GM18909 (cell line): ENCODE results near the gene ATP2B2.
A peak's percentile ranks its signal among the peaks of the same experiment; 100 is the strongest.
"Not testable (repeated sequence)": the region's sequence is repeated elsewhere in the genome, so short reads cannot be mapped to it uniquely, and the experiment has no call there.

Source experiments
- ATAC-seq: cut with Tn5 transposase; IDR thresholded peaks from one replicate; pipeline ENCODE4 v1.9.1; 2021; ENCODE audit warnings: mild to moderate bottlenecking; ENCODE audit not compliant: unreplicated experiment, poor library complexity

The ATP2B2 gene

DNA sequence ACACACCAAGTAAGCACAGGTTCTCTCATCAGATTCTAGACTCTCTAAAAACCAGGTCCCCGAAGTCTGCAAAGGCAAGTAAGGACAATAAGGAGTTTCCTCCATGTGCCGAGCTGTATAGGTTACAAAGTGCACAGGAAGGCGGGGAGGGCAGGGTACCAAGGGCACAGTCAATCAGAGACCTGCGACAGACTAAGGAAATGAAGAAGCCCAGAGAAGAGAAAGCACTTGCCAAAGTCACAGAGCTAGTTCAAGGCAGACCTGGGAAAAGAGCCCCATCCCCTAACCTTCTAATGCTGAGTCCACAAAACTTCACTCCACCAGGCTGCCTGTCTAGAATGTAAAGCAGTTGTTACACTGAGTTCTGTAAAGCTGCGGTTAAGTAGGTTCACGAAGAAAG lies 186.1 kb downstream of the ATP2B2 start:
- no peak for ATAC-seq

DNA sequence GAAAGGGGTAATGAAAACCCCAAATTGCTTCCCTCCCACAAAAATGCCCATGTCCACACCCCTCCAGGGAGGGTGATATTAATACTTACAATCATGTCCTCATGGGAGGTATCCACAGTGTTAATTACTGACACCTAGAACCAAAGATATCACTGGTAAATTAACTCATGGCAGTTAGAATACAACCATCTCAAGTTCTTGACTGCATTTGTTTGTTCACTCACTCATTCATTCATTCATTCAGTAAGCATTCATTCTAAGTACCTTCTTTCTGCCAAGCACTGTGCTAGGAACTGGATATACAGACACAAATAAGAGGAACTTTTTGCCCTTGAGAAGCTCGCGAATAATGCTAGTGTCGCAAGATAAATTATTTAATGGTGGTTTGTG lies 187.4 kb downstream of the ATP2B2 start:
- no peak for ATAC-seq

DNA sequence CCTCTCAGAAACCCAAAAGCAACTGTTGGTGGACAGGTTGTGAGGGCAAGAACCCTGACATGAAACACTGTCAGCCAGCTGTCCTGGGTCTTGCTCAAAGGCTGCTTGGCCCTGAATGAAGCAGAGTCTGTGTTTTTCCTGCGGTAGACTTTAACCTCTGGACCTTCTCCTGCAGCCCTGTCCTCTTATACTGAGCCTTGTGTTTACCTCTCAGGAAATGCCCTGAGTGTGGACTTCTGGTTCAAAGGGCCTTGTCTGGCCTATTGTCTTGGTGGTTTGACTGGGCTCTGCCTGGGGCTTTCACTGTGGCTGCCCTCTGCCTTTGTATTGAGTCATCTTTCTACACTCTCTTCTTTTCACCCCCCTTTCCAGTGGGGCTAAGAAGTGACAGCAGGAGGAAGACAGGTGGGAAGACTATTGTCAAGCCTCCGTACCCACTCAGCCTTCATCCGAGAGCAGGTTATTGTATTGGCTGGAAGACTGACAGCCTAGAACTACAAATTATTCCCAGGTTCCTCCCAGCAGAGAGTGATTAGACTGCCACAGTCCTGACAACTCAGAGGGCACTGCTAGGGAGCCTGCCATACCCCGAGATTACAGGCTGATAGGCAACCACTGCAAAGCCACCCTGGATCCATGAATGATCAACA lies 187.9 kb downstream of the ATP2B2 start:
- no peak for ATAC-seq

DNA sequence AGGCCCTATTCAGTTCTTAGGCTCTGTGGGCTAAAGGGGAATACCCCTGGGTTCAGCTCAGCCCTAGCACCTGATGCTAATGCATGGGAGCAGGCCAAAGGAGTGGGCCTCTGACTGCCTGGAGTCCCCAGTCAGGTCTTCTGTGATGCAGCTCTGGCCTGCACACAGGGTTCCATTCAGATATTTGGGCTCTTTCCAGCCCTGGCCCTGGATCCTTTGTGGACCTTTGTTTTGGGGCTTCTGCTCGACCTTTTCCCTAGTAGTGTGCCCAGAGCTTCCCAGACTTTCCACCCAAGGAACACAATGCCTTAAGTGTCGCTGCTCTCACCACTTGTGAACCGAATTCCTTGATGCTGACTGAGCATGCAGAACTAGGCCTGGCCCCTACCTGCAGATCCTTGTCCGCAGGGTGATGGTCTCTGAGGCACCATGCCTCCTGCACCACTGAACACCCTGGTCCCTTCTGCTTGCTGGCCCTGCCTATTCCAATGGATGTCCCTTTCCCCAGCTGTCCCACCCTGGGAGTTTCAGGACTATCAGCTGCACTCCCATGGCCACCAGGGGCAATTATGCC lies 189.5 kb downstream of the ATP2B2 start:
- ATAC-seq = no peak

DNA sequence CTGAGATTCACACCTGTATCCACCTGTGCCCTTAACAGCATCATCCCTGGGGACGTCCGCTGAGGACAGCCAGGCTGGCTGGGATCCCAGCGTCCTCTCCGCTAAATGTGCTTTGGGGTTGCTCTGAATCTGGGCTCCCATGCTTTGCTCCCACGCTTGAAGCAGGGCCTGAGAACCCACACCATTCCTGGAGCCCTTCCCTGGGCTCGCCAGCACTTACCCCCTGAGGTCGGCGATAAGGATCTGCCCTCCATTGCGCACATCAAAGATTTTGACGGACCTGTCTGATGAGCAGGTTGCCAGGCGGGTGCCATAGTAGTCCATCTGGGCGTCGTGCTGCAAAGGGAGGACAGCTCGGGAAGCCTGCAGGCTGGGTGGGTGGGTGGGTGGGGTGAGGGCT lies 190.3 kb downstream of the ATP2B2 start:
- no peak for ATAC-seq

DNA sequence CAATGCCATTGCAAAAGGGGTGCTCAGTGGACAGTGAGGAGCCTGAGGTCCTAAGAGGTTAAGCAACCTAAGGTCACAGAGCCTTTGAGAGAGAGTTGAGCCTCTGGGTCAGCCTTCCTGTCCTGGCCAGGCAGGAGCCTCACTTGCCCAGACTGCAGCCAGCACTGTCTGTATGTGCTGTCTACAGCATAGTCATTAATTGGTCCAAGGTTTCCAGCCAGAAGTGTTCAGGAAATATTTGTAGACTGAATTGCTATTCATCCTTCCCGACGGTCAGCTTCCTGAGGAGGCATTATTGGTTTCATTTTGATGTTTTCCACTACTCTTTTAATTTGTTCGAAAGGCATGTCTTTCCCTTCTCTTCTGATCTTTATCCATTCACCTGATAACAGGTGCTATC lies 192.5 kb downstream of the ATP2B2 start:
- ATAC-seq = no peak

DNA sequence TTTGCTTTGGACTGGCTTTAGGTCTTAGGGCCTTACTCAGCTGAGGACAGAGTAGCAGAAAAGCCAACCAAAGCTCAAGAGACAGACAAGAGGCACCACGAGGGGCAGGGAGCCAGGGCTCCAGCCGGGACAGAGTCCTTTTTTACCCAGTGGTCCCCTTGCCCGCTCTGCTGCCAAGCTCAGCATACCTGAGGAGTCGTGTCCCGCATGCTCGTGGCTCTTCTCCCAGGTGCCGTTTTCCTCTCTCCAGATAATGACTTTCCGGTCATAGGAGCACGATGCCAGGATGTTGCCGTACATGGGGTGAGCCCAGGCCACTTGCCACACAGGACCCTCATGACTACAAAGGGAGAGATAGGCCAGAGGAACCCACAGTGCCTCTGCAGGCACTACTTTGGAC lies 193.0 kb downstream of the ATP2B2 start:
- no peak for ATAC-seq

DNA sequence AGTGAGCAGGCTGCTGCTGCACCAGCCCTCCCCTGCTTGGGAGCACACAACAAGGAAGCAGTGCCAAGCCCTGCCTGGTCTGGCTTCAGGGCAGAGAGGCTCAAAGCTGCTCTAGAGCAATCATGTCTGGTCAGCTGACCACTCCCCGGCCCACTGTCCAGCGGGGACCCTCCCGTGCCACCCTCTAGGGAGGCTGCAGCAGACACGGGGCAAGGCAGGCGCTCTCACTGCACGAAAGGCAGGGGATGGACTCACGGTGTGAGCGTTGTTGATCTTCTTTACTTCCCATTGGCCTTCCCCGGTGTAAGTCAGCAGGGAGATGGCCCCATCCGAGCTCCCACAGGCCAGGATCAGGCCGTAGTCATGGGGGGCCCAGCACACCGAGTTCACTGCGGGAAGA lies 193.7 kb downstream of the ATP2B2 start:
- ATAC-seq = no peak

DNA sequence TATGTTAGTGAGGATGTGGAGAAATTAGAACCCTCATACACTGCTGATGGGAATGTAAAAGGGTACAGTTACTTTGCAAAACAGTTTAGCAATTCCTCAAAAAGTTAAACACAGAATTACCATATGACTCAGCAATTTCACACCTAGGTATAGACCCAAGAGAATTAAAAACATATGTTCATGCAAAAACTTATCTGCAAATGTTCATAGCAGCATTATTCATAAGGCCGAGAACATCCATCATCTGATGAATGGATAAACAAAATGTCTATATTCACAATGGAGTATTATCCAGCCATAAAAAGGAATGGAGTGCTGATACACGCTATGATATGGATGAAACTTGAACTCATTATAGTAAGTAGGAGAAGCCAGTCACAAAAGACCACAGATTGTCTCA lies 194.8 kb downstream of the ATP2B2 start:
- ATAC-seq = no peak

DNA sequence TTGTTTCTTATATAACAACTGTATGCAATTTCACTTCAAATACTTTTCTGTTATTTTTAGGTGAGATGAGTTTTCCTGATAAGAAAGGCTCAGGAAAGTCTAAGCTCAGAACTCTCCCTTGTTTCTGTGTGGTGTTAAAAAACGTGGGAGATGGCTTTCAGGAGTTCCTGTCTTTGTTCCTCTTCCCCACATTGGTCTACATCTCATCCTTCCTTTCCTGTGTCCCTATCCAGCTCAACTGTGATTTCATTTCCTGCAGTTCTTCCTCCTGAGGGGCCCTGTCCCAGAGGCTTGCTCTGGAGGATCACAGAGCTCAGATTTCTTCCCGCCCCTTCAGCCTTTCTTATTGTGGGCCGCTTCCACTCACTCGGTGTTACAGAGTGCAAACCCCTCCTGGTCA lies 195.7 kb downstream of the ATP2B2 start:
- ATAC-seq = no peak

DNA sequence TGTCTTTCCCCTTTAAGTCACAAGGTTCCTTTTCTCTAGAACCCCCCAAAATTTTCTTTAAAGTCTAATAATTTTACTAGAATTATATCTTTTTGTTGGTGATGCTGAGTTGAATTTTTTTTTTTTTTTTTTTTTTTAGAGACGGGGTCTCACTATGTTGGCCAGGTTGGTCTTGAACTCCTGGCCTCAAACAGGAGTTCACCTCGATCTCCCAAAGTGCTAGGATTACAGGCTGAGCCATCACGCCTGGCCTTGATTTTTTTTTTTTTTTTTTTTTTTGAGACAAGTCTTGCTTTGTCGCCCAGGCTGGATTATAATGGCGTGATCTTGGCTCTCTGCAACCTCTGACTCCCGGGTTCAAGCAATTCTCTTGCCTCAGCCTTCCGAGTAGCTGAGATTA lies 196.7 kb downstream of the ATP2B2 start:
- no peak for ATAC-seq

DNA sequence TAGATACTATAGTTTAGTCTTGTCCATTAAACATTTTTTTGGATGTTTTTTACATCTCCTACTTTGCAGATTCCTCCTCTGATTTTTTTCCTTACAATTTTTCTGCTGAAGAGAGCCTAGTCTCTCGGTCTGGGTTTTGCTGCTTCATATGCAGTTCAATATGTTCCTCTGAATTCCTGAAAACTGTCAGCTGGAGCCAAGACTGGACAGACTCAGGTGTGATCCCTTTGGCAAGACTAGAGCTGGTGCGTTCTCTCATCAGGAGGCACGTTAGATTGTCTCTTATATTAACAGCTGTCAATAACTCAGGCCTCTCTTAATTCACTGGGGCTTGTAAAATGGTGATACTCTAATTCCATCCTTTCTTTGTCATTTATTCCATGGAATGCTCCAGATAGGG lies 199.2 kb downstream of the ATP2B2 start:
- ATAC-seq = no peak

DNA sequence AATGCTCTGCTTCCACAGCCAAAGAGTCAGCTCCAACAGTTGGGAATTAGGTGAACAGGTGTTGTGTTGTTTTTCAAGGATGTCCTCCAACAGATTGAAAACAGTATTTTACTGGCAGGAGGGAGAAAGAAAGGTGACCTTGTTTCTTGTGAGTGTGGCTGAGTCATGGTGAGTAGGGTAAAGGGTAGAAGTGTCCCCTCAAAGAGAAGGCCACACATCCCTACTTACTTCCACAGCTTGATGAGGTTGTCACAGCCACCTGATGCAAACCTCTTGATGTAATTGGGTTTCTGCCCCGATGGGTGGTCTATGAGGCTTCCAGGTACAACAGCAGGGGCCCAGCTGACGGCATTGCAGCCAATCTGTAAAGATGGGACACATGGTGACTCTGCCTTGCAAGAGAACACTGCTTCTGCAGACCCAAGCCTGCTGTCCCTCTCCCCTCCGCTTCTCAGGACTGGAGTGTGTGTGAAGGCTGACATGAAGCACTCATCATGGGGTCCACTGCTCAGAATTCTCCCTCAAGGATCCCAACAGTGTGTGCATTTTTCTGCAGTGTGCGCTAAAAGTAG lies 200.0 kb downstream of the ATP2B2 start:
- ATAC-seq = no peak

DNA sequence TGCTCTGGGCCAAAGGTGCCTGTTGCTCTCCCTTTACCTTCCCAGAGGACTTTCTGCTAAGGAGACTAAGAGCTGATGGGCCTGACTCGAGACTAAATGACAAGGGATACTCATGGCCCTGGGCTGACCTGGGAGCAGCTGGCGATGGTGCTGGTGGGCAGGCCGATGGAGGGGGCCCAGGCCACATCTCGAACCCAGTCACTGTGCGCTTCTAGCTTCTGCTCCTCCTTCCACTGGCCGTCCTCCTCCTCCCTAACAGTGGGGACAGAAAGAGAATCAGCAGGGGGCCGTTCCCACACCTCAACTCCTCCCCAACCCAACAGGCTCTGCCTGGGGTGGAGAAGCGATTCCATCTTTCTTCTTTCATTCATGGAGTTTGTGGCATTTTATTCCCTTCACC lies 200.5 kb downstream of the ATP2B2 start:
- no peak for ATAC-seq

DNA sequence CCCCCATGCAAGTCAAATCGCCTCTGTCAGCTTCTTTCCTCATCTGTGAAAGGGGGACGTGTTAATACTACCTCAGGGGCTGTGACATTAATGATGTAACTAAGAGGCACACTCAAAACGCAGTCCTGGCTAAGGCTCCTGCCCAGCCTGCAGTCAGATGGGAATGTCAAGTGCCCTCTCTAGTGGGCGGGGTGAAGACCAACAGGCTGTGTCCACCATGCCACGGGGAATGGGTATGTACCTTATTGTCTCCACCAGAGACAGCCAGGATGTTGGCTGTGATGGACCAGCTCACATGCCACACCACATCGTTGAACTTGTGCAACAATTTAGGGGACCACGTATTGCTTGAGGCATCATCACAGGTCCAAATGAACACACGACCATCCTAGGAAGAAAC lies 201.6 kb downstream of the ATP2B2 start:
- no peak for ATAC-seq

DNA sequence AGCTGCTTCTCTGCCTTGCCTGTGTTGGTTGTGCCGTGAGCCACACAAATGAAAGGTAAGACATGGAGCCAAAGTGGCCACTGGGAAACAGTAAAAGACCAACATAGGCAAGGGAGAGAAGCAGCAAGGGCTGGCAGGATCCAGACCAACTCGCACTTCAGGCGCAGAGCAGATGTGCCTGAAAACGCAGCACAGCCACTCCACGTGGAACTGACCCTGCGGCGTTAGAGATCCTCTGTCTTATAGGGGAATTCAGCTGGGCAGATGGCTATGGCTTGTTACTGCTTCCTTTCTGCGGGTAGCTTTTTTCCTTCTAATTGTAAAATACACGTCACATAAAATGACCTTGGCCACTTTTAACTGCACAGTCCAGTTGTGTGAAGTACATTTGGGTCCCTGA lies 202.3 kb downstream of the ATP2B2 start:
- no peak for ATAC-seq

DNA sequence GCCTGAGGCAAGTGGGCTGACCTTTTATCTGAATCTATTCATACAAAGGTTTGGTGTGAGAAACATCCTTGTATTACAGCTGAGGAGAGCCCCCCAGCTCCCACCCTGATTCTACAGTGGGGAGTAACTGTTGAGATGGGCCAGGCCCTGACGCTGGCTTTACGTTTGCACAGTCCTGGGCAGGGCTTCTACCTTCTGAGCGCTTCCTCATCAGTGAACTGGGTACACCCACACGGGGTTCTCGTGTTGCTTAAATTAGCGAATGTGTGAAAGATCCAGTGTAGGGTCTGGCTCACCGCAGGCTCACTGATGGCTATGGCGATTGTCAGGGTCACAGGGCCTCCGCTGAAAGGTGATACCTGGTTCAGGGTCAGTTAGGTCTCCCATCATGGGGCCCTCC lies 205.3 kb downstream of the ATP2B2 start:
- ATAC-seq = peak; percentile 18

DNA sequence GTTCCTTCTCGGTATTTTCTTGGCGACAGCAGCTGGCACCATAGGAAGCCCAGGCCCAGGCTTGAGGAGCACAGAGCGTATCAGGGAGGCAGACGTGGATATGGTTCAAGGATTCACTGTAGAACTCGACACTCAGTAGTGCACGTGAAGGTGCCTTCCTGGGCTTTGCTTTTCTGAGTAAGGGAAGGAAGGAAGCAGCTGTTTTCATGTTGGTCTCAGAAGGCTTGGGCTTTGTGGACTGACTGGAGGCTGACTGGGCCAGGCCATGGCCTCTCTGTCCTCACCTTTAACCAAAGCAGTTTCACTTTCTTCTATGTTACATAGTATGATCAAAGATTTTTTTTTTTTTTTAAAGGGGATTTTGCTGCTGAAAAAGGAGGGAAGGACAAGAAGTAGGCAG lies 205.7 kb downstream of the ATP2B2 start:
- ATAC-seq = peak; percentile 72

DNA sequence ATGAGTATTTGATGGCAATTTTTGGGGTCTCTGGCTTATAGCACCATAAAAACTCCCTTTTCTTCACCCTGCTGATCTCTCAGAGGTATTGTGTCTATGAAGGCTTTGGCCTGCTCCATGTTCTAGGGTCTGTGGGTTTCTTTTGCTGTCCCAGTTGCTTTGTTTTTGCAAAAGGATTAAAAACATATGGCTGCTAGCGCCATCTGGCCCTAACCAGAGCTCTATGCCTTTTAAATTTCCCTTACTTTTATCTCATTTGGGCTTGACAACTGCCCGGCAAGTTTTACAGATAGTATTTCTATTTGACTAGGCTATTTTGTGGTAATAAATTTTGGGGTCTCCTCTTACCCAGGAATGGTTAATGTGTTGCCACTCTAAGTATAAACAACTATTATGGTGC lies 206.2 kb downstream of the ATP2B2 start:
- ATAC-seq = no peak

DNA sequence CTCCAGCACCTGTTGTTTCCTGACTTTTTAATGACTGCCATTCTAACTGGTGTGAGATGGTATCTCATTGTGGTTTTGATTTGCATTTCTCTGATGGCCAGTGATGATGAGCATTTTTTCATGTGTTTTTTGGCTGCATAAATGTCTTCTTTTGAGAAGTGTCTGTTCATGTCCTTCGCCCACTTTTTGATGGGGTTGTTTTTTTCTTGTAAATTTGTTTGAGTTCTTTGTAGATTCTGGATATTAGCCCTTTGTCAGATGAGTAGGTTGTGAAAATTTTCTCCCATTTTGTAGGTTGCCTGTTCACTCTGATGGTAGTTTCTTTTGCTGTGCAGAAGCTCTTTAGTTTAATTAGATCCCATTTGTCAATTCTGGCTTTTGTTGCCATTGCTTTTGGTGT lies 207.3 kb downstream of the ATP2B2 start:
- not testable (repeated sequence) for ATAC-seq

DNA sequence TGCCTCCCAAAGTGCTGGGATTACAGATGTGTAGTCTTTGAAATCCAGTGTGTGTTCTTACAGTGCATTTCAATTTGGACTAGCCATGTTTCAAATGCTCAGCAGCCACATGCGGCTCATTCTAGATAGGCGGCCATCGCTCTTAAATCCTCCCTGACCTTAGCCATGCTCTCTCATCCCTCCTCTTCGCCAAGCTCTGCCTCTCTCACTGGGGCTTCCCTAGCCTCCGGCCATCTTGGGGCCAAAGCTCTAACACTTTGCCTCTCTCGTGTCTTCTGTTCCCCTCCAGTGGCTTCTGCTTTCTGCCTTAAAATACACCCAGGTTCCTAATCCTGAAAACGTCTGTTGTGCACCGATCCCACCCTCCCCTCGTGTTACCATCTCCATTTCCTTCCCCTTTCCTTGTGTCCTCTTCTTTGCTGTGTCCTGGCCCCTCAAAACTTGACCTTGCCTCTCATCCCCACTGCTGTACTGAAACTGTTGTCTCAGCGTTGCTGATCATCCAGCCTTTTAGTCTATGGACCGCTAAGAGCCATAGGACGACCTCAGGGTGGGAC lies 211.3 kb downstream of the ATP2B2 start:
- no peak for ATAC-seq
